H9 (cell line): ENCODE results near the gene NRXN3. TPM values are rescaled to one million over a fixed set of nuclear protein-coding genes. Genes with fewer than 3 reads are reported as not detected.

ENCODE experiments used
- DNase-seq: peaks from one replicate; pipeline ENCODE4 v3.0.0-alpha.2; 2017
- H2AFZ ChIP-seq: one replicate; pipeline ENCODE4 v1.6.1; 2013; ENCODE audit warnings: mild to moderate bottlenecking, low read length, control low read depth, moderate library complexity
- H2AK5ac ChIP-seq: 2 replicates; pipeline ENCODE4 v1.6.1; 2013; ENCODE audit warnings: low read length, control low read depth, mixed read lengths; ENCODE audit not compliant: insufficient read length
- H2BK120ac ChIP-seq: one replicate; pipeline ENCODE4 v1.6.1; 2013; ENCODE audit warnings: low read depth, mild to moderate bottlenecking, low read length, control low read depth, inconsistent platforms; ENCODE audit not compliant: poor library complexity, severe bottlenecking
- H2BK12ac ChIP-seq: 2 replicates; pipeline ENCODE4 v1.6.1; 2013; ENCODE audit warnings: low read length, control low read depth, mixed read lengths, low read depth; ENCODE audit not compliant: insufficient read length
- H2BK15ac ChIP-seq: 2 replicates; pipeline ENCODE4 v1.6.1; 2013; ENCODE audit warnings: low read depth, low read length, control low read depth
- H2BK20ac ChIP-seq: one replicate; pipeline ENCODE4 v1.6.1; 2013; ENCODE audit warnings: low read depth, mild to moderate bottlenecking, low read length, control low read depth, inconsistent platforms; ENCODE audit not compliant: poor library complexity, severe bottlenecking
- H2BK5ac ChIP-seq: 2 replicates; pipeline ENCODE4 v1.6.1; 2013; ENCODE audit warnings: low read length, control low read depth, mixed read lengths; ENCODE audit not compliant: insufficient read length
- H3K14ac ChIP-seq: 2 replicates; pipeline ENCODE4 v1.6.1; 2013; ENCODE audit warnings: low read length, control low read depth; ENCODE audit not compliant: insufficient read depth
- H3K18ac ChIP-seq: 2 replicates; pipeline ENCODE4 v1.6.1; 2013; ENCODE audit warnings: low read depth, mild to moderate bottlenecking, mixed read lengths, low read length, control low read depth; ENCODE audit not compliant: insufficient read length
- H3K23ac ChIP-seq: 2 replicates; pipeline ENCODE4 v1.6.1; 2013; ENCODE audit warnings: low read length, control low read depth, mixed read lengths, low read depth; ENCODE audit not compliant: insufficient read length
- H3K23me2 ChIP-seq: 2 replicates; pipeline ENCODE4 v1.6.1; 2013; ENCODE audit warnings: low read depth, mild to moderate bottlenecking, mixed read lengths, low read length, control low read depth; ENCODE audit not compliant: insufficient read length, poor library complexity, severe bottlenecking
- H3K27ac ChIP-seq: 2 replicates; pipeline ENCODE4 v1.5.1; 2013; ENCODE audit warnings: low read length, control low read depth, mixed read lengths, low read depth; ENCODE audit not compliant: insufficient read length
- H3K27me3 ChIP-seq: 2 replicates; pipeline ENCODE4 v1.6.1; 2013; ENCODE audit warnings: low read length, control low read depth, inconsistent platforms; ENCODE audit not compliant: insufficient read depth
- H3K4ac ChIP-seq: 2 replicates; pipeline ENCODE4 v1.6.1; 2013; ENCODE audit warnings: low read depth, mild to moderate bottlenecking, control low read depth, inconsistent platforms, low read length, moderate library complexity
- H3K4me1 ChIP-seq: 2 replicates; pipeline ENCODE4 v1.6.1; 2013; ENCODE audit warnings: low read length, control low read depth, inconsistent platforms; ENCODE audit not compliant: insufficient read depth
- H3K4me2 ChIP-seq: 2 replicates; pipeline ENCODE4 v1.6.1; 2013; ENCODE audit warnings: low read length, control low read depth, mixed read lengths; ENCODE audit not compliant: insufficient read length, insufficient read depth
- H3K56ac ChIP-seq: 2 replicates; pipeline ENCODE4 v1.6.1; 2013; ENCODE audit warnings: low read depth, mild to moderate bottlenecking, mixed read lengths, low read length, control low read depth; ENCODE audit not compliant: insufficient read length
- H3K79me1 ChIP-seq: 2 replicates; pipeline ENCODE4 v1.6.1; 2013; ENCODE audit warnings: low read depth, mild to moderate bottlenecking, moderate library complexity, low read length, control low read depth, inconsistent platforms; ENCODE audit not compliant: insufficient read depth, poor library complexity, severe bottlenecking
- H3K79me2 ChIP-seq: 2 replicates; pipeline ENCODE4 v1.6.1; 2013; ENCODE audit warnings: low read length, control low read depth, inconsistent platforms; ENCODE audit not compliant: insufficient read depth
- H3K9ac ChIP-seq: 2 replicates; pipeline ENCODE4 v1.6.1; 2013; ENCODE audit warnings: low read length, control low read depth, mixed read lengths; ENCODE audit not compliant: insufficient read length; ENCODE audit errors: extremely low read depth
- H3K9me3 ChIP-seq: one replicate; pipeline ENCODE4 v1.6.1; 2013; ENCODE audit warnings: low read depth, low read length, inconsistent platforms; ENCODE audit not compliant: control insufficient read depth
- H3T11ph ChIP-seq: one replicate; pipeline ENCODE4 v1.6.1; 2013; ENCODE audit warnings: mild to moderate bottlenecking, low read length, control low read depth, inconsistent platforms
- H4K20me1 ChIP-seq: one replicate; pipeline ENCODE4 v1.6.1; 2013; ENCODE audit not compliant: control insufficient read depth, insufficient read length, insufficient read depth
- H4K5ac ChIP-seq: 2 replicates; pipeline ENCODE4 v1.6.1; 2013; ENCODE audit warnings: low read depth, mild to moderate bottlenecking, mixed read lengths, low read length, control low read depth; ENCODE audit not compliant: insufficient read length
- H4K8ac ChIP-seq: replicated peaks from 2 replicates; pipeline ENCODE4 v1.6.1; 2013; ENCODE audit warnings: low read length, control low read depth, mixed read lengths, low read depth; ENCODE audit not compliant: insufficient read length
- H4K91ac ChIP-seq: 2 replicates; pipeline ENCODE4 v1.6.1; 2013; ENCODE audit warnings: low read depth, mild to moderate bottlenecking, moderate library complexity, mixed read lengths, low read length, control low read depth; ENCODE audit not compliant: insufficient read length
- H3K27ac Mint-ChIP-seq, 3 experiments: 2 replicates in 2 of 3; 3 replicates in 1 of 3; pipeline ENCODE4 v1.8.0; 2020 to 2021; ENCODE audit warnings: mixed read lengths in 3 of 3, mild to moderate bottlenecking in 1 of 3, moderate library complexity in 1 of 3
- H3K27me3 Mint-ChIP-seq: 2 replicates; pipeline ENCODE4 v1.8.0; 2021; ENCODE audit warnings: low read depth, mild to moderate bottlenecking, moderate library complexity, mixed read lengths
- H3K36me3 Mint-ChIP-seq, 3 experiments: 2 replicates in 2 of 3; 3 replicates in 1 of 3; pipeline ENCODE4 v1.8.0; 2020 to 2021; ENCODE audit warnings: low read depth in 3 of 3, mixed read lengths in 3 of 3; ENCODE audit not compliant: insufficient read depth in 1 of 3
- H3K4me1 Mint-ChIP-seq, 2 experiments: 2 replicates each; pipeline ENCODE4 v1.8.0; 2020; ENCODE audit warnings: mixed read lengths in 2 of 2
- H3K4me3 Mint-ChIP-seq, 2 experiments: 2 replicates in 1 of 2; 3 replicates in 1 of 2; pipeline ENCODE4 v1.8.0; 2020 to 2021; ENCODE audit warnings: mild to moderate bottlenecking in 2 of 2, mixed read lengths in 2 of 2, moderate library complexity in 1 of 2
- H3K9me3 Mint-ChIP-seq, 2 experiments: 2 replicates in 1 of 2; 3 replicates in 1 of 2; pipeline ENCODE4 v1.8.0; 2020; ENCODE audit warnings: mild to moderate bottlenecking in 2 of 2, mixed read lengths in 2 of 2, moderate library complexity in 1 of 2
- WGBS: extraction: QIAGEN DNeasy Blood & Tissue Kit; methylation state at CpG from one replicate; pipeline ENCODE4 v1.1.7; 2013; ENCODE audit warnings: missing lambda C conversion rate, low lambda C conversion rate, mixed read lengths; ENCODE audit not compliant: insufficient read length; ENCODE audit errors: extremely low coverage; 5-methylcytosine and 5-hydroxymethylcytosine counted together
- total RNA-seq: library from RNA; stranded (reverse); gene quantifications from 2 replicates; pipeline ENCODE4 v1.2.1, GENCODE V29; 2021
- TF ChIP-seq, protein P1 (sequence below): fragments of 200-600 bp; sonication (generic); conservative IDR thresholded peaks from 3 replicates; pipeline ENCODE4 v1.8.0; 2021; ENCODE audit warnings: antibody characterized with exemption, mild to moderate bottlenecking

NRXN3 gene
- total RNA-seq, 1 experiment from 2014 or later, result 1.8 TPM

- H2AK5ac ChIP-seq, result no peak overlapping the region
- H2BK20ac ChIP-seq, result no peak overlapping the region
- no peak overlapping the region for H2BK5ac ChIP-seq
- no peaks in the 10 kb centered on the region for H3K79me2 ChIP-seq
- H3K56ac ChIP-seq, result no peak overlapping the region
- WGBS, result no CpG with 5 or more reads among the region's 2 CpGs
- H3T11ph ChIP-seq, result no peak overlapping the region
- Mint-ChIP-seq H3K9me3 (no peaks in the 10 kb centered on the region), H3K4me3 (no peak overlapping the region), H3K36me3 (no peaks in the 10 kb centered on the region), H3K27ac (no peak overlapping the region), H3K4me1 (peaks cover 12 to 15% of the 10 kb centered on the region in 2 experiments), H3K27me3 (peaks cover 36% of the 10 kb centered on the region)
- no peak overlapping the region for H3K4ac ChIP-seq
- no peaks in the 10 kb centered on the region for H3K23me2 ChIP-seq
- no peak overlapping the region for H2BK15ac ChIP-seq
- peaks cover 6% of the 10 kb centered on the region; the same call in 1 of the 2 replicates for H3K27me3 ChIP-seq
- no peak overlapping the region for H4K5ac ChIP-seq
- H3K79me1 ChIP-seq, result no peaks in the 10 kb centered on the region
- H3K9ac ChIP-seq, result no peak overlapping the region
- H2BK120ac ChIP-seq, result no peak overlapping the region
- no peak for DNase-seq
- no peak overlapping the region for H4K91ac ChIP-seq
- H2AFZ ChIP-seq, result no peak overlapping the region
- no peak overlapping the region for H2BK12ac ChIP-seq
- no peak overlapping the region for H3K27ac ChIP-seq
- no peak overlapping the region for H3K18ac ChIP-seq
- H4K20me1 ChIP-seq, result no peaks in the 10 kb centered on the region
- no peak overlapping the region for H3K4me2 ChIP-seq
- H3K14ac ChIP-seq, result no peak overlapping the region
- TF ChIP-seq, protein P1, sequence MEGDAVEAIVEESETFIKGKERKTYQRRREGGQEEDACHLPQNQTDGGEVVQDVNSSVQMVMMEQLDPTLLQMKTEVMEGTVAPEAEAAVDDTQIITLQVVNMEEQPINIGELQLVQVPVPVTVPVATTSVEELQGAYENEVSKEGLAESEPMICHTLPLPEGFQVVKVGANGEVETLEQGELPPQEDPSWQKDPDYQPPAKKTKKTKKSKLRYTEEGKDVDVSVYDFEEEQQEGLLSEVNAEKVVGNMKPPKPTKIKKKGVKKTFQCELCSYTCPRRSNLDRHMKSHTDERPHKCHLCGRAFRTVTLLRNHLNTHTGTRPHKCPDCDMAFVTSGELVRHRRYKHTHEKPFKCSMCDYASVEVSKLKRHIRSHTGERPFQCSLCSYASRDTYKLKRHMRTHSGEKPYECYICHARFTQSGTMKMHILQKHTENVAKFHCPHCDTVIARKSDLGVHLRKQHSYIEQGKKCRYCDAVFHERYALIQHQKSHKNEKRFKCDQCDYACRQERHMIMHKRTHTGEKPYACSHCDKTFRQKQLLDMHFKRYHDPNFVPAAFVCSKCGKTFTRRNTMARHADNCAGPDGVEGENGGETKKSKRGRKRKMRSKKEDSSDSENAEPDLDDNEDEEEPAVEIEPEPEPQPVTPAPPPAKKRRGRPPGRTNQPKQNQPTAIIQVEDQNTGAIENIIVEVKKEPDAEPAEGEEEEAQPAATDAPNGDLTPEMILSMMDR, result no peak
- H3K4me1 ChIP-seq, result peaks cover 7% of the 10 kb centered on the region; the same call in 1 of the 2 replicates
- H3K23ac ChIP-seq, result no peak overlapping the region
- H3K9me3 ChIP-seq, result no peaks in the 10 kb centered on the region
- H4K8ac ChIP-seq, result no peak overlapping the region
Measured at GRCh38 chr14:78983126-78983525, 813.0 kb downstream of the NRXN3 start.
